ENCODE results near the gene TMED1.

Gene TMED1

GRCh38 chr19:10811391-10812111 lies 24.5 kb downstream of the TMED1 start:
- DNase-seq (ENCODE audit: low spot score), result no peak
- no peak for TF ChIP-seq CTCF (IDR thresholded peaks at IDR 0.05; ENCODE audit: extremely low read depth, missing control alignments)

- no peak for TF ChIP-seq CTCF (IDR thresholded peaks at IDR 0.05; ENCODE audit: extremely low read depth, missing control alignments)
- no peak for DNase-seq (ENCODE audit: low spot score)
Measured at GRCh38 chr19:10809651-10810285, 26.2 kb downstream of the TMED1 start.

- no peak for TF ChIP-seq CTCF (IDR thresholded peaks at IDR 0.05; ENCODE audit: extremely low read depth, missing control alignments)
- DNase-seq (ENCODE audit: low spot score), result no peak
Measured at GRCh38 chr19:10808937-10809649, 26.9 kb downstream of the TMED1 start.

GRCh38 chr19:10805758-10806247 lies 30.2 kb downstream of the TMED1 start:
- no peak for DNase-seq (ENCODE audit: low spot score)
- TF ChIP-seq CTCF (IDR thresholded peaks at IDR 0.05; ENCODE audit: extremely low read depth, missing control alignments), result no peak

- no peak for DNase-seq (ENCODE audit: low spot score)
- TF ChIP-seq CTCF (IDR thresholded peaks at IDR 0.05; ENCODE audit: extremely low read depth, missing control alignments), result no peak
Measured at GRCh38 chr19:10805065-10805757, 30.8 kb downstream of the TMED1 start.

- no peak for DNase-seq (ENCODE audit: low spot score)
- no peak for TF ChIP-seq CTCF (IDR thresholded peaks at IDR 0.05; ENCODE audit: extremely low read depth, missing control alignments)
Measured at GRCh38 chr19:10803252-10803651, 32.8 kb downstream of the TMED1 start.

Data from GM20000 (cell line).